NCI-H510A (cell line): ENCODE results near the gene MCTP1.
"Not testable (repeated sequence)": the region's sequence is repeated elsewhere in the genome, so short reads cannot be mapped to it uniquely, and the experiment has no call there.

ENCODE experiments used
- DNase-seq: peaks from one replicate; lab custom pipeline; 2025; lab: John Stamatoyannopoulos, UW

MCTP1 gene

GRCh38 chr5:95027775-95028174, 257.1 kb downstream of the MCTP1 start:
- no peak for DNase-seq

- DNase-seq = no peak
These were observed 257.7 kb downstream of the MCTP1 start for GRCh38 chr5:95027151-95027721.

GRCh38 chr5:95026718-95027117, 258.2 kb downstream of the MCTP1 start:
- DNase-seq = no peak

- no peak for DNase-seq
These were observed 261.8 kb downstream of the MCTP1 start for GRCh38 chr5:95022967-95023695.

- DNase-seq = no peak
These were observed 264.5 kb downstream of the MCTP1 start for GRCh38 chr5:95020345-95020744.

- DNase-seq = no peak
These were observed 265.9 kb downstream of the MCTP1 start for GRCh38 chr5:95018946-95019345.

GRCh38 chr5:95018511-95018910, 266.4 kb downstream of the MCTP1 start:
- no peak for DNase-seq

- DNase-seq = no peak
These were observed 275.1 kb downstream of the MCTP1 start for GRCh38 chr5:95009812-95010211.

- no peak for DNase-seq
These were observed 276.8 kb downstream of the MCTP1 start for GRCh38 chr5:95007921-95008597.

- no peak for DNase-seq
These were observed 279.1 kb downstream of the MCTP1 start for GRCh38 chr5:95005811-95006210.

GRCh38 chr5:94998670-94999069, 286.2 kb downstream of the MCTP1 start:
- no peak for DNase-seq

GRCh38 chr5:94994537-94994936, 290.4 kb downstream of the MCTP1 start:
- not testable (repeated sequence) for DNase-seq

GRCh38 chr5:94993491-94993890, 291.4 kb downstream of the MCTP1 start:
- no peak for DNase-seq

GRCh38 chr5:94992325-94992724, 292.6 kb downstream of the MCTP1 start:
- DNase-seq = no peak

GRCh38 chr5:94983861-94984535, 300.9 kb downstream of the MCTP1 start:
- DNase-seq = no peak

- no peak for DNase-seq
These were observed 307.5 kb downstream of the MCTP1 start for GRCh38 chr5:94977437-94977836.

GRCh38 chr5:94976853-94977252, 308.0 kb downstream of the MCTP1 start:
- no peak for DNase-seq

- no peak for DNase-seq
These were observed 312.6 kb downstream of the MCTP1 start for GRCh38 chr5:94972268-94972667.

- DNase-seq = no peak
These were observed 315.7 kb downstream of the MCTP1 start for GRCh38 chr5:94969174-94969573.

- peak; percentile 23 for DNase-seq
These were observed 316.3 kb downstream of the MCTP1 start for GRCh38 chr5:94968507-94969095.

GRCh38 chr5:94967525-94967924, 317.4 kb downstream of the MCTP1 start:
- no peak for DNase-seq

GRCh38 chr5:94959279-94959678, 325.6 kb downstream of the MCTP1 start:
- DNase-seq = not testable (repeated sequence)
